DLD1 (cell line): ENCODE data around the gene RAB40B.

Source experiments
- in situ Hi-C: cut with HindIII; loops from 2 replicates; pipeline ENCODE4 v1.10.0; 2017; ENCODE audit warnings: low sequenced_read_pairs

RAB40B gene

DNA sequence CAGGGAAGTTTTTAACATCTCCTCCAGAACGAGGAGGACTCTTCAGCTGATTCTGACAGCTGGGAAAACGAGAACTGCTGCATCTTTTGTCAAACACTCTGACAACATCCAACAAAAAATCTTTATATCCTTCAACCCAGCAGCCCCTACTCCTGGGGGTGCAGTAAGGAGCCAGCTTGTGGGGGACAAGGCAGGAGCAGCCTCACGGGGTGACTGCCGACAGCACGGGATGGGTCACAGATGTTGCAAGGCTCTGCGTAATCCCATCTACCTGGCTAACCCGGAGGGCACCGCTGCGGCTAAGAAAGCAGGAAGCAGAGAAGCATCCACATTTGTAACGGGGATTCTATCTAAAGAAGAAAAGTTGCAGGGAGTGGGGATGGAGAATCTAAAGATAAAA, 78.9 kb downstream of the RAB40B start:
- in situ Hi-C loops = no loop called here

DNA sequence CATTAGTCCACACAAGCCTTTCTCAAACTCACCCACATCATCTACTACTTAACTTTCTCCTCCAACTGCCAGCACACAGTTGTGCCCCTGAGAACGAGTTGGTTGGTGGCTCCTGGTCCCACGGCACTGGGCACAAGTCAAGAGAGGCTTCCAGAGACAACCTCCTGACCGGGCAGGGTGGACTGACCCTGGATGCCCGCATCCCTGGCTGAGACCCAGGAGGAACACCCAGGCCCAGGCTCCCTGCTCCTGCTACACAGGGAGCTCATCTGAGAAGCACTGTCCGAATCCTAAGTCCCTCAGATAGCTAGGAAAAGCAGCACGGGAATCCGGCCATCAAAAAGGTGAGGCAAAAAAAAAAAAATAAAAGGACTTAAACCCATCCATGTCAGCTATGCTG, 79.3 kb downstream of the RAB40B start:
- in situ Hi-C loops = no loop called here

DNA sequence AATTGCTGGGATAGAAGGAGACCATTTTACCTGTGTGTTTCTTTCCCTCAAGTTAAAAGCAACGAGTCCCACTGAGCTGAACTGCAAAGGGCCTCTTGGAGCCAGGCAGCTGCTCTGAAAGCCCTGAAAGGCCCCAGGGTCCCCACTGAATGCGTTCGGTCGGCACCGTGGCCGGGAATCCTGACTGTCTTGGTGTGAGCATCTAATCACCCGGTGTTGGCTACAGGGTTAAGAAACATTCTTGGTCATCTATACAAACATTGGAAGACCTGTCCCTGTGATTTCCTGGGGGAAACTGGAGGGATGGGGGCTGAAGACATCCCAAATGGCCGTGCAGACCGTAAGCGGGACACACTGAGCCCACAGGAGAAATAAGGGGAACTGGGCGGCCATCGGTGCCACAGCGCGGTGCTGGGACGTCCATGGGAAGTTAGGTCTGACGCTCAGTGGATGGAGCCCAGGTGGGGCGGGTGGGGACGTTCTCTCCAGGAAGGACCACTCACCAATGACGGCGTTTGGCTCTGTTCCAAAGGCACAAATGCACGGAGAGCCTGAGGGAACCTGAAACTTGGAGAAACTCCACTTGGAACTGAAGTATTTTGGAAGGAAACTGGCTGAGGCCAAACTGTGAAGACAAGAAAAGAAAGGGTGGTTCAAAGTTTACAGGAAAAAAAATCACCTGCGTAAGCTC, 82.3 kb downstream of the RAB40B start:
- in situ Hi-C loops = no loop called here

DNA sequence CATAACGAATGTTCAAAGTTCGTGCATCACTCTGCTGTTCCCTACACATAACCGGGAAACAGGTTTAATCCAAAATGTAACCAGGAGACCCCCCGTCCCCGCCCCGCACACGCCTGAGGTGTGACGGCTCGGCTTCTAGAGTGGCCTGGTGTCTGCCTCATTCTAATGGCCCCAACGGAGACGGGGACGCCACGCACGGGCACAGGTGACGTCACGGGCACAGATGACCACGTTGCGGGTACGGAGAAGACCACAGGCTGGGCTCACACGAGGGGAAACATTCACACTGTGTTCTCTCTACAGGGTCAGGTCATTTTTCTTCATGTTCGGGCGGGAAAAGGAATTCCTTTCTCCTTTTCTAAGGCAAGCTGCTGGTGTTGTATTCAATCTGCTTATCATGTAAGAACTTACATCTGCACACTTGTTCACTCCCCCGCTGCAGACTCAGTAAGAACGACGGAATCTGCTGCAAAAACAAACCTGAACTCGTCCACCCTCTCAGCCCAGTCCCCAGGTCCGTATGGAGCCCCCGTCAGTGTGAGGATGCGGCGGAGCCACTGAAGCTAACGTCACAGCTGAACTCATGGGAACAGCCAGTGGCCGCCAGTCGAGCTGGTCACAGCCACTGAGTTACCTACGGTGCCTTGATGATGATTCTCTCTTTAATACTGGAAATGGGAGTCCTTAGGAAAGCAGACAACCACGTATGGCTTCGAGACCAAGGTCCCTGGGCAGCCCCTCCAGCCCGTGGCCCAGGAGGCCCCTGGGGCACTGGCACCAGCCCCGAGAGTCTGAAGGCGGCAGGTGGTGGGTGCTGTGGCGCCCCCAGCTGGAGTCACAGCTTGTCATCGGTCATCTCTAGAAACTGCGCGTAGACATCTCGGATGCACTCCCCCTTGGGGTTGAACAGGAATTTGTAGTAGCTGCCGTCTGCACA, 83.1 kb downstream of the RAB40B start:
- in situ Hi-C loops = no loop called here

DNA sequence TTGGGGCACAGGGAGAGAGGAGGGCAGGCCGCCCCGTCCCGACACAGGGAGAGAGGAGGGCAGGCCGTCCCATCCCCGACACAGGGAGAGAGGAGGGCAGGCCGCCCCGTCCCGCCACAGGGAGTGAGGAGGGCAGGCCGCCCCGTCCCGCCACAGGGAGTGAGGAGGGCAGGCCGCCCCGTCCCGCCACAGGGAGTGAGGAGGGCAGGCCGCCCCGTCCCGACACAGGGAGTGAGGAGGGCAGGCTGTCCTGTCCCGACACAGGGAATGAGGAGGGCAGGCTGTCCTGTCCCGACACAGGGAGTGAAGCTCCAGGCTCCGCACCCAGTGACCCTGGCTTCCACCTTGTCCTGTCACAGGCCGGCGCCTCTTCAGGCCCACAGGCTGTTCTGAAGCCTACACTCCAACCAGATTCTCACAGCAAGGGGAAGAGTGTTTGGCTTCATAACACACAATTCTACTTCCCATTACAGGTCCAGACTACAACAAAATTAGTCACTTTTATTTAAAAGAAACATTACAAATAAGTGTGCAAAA, 84.3 kb downstream of the RAB40B start:
- in situ Hi-C loops = no loop called here

DNA sequence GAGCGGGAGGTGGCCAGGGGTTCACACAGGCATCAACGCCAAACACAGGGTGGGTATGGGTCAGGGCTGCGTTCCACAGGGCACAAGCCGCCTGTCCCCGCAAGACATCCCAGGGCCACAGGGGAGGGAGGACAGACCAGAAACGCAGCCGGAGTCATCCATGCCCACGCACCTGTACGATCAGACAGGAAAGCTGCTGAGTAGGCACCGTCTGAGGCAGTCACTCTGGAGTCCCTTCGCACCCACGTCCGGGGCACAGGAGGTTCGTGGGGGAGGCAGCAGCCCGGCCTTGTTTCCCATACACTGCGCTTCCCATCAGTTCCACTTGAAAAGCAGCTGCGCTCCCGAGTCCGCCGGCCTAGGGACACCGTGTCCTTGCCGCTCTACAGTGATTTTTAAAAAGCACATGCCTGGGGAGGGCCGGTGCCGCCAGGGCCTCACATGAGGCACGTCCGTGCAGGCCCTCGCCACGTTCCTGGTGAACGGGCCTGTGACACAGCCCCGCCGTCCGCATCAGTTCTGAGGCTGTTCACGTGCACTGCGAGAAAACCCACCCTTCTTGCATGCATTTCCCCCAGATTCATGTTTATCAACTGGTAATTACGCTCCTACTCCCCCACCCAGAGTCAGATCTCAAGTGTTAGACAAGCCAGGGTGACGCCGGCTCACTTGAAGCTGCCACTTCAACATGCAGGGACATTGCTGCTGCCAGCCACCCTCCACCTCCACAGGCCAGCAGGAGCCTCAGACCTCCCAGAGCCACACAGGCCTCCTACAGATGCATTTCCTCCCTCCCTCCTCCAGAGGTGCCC, 85.0 kb downstream of the RAB40B start:
- in situ Hi-C loops = no loop called here

DNA sequence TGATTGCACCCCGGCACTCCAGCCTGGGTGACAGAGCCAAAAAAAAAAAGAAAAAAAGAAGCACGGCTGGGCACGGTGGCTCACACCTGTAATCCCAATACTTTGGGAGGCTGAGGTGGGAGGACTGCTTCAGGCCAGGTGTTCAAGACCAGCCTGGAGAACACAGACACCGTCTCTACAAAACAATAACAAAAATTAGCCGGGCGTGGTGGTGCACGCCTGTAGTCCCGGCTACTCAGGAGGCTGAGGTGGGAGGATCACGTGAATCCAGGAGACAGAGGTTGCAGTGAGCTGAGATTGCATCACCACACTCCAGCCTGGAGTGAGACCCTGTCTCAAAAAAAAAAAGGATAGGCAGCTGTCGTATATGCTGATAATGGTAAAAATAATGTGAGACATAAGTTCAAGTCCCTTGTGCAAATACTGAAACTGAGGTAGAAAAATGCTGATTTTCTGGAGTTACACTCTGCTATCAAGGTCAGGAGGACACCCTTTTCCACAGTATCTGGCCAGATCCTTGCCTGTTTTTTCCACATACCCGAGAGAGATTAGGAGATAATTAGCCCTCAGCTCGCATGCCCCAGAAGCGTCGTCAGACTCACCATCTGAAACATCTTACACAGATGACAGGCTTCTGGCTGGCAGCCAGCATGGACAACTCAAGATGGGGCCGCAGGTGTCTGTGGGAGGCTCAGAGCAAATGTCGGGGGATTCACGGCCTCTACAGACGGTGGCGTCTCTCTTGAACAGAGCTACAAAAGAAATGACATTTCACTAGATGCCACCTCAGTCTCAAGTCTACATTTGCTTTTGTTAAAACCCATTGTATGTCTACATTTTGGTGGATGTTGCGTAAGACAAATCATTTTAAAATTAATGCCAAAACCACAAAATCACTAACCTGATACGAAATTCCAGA, 87.1 kb downstream of the RAB40B start:
- in situ Hi-C loops = no loop called here

DNA sequence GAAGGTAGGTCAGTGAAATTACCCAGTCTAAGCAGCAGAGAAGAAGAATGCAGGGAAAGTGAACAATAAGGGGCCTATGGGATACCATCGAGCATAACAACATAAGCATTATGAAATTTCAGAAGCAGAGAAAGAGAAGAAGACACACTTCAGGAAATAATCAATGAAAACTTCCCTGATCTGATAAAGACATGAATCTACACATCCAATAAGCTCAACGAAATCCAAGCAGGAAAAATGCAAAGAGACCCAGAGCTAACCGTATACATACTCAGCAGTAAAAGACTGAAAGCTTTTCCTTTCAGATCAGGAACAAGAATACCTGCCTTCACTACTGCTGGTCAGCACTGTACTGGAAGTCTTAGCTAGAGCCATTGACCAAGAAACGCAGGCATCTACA, 88.8 kb downstream of the RAB40B start:
- in situ Hi-C loops = no loop called here

DNA sequence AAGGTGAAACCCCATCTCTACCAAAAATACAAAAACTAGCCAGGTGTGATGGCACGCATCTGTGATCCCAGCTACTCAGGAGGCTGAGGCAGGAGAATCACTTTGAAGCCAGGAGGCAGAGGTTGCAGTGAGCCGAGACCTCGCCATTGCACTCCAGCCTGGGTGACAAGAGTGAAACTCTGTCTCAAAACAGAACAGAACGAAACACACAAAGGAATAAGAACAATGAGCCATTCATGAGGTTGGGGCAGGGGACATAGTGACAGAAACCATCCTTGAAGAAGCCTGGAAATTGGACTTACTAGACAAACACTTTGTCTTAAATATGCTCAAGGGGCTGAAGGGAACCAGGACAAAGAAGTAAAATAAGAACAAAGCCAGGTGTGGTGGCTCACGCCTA, 89.7 kb downstream of the RAB40B start:
- in situ Hi-C loops = no loop called here

DNA sequence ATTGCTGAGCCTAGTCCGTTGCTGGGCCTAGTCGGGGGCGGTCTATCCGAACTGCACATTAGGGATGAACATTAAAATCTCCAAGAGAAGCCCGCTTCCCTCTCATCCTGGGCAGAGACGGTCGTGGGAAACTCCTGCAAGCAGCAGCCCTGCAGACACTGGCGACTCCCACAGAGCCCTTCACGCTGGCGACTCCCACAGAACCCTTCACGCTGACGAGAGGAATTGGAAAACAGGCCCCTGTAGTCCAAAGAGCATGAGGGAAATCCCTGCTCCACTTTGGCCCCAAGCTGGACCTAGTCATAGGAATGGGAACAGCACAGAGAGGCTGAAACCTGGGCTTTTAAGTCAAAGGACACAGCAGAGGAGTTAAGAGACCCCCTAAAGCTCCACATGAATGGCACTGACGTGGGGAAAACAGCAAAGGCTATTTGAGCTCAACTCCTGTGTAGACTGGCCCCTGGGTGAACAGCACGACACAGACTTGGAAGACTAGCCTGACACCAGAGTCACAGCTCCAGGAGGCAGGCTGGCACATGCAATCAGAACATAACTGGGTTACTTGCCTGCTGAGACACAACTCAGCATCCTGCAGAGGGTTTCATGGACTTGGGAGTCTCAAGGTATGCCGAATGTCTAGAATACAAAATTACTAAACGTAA, 92.4 kb downstream of the RAB40B start:
- in situ Hi-C loops = no loop called here
